ENCODE measurements around the gene SOCS4. TPM values are rescaled to one million over a fixed set of nuclear protein-coding genes. Genes with fewer than 3 reads are reported as not detected.

Gene SOCS4
- total RNA-seq, 1 experiment from 2014 or later = 19.9 TPM

DNA sequence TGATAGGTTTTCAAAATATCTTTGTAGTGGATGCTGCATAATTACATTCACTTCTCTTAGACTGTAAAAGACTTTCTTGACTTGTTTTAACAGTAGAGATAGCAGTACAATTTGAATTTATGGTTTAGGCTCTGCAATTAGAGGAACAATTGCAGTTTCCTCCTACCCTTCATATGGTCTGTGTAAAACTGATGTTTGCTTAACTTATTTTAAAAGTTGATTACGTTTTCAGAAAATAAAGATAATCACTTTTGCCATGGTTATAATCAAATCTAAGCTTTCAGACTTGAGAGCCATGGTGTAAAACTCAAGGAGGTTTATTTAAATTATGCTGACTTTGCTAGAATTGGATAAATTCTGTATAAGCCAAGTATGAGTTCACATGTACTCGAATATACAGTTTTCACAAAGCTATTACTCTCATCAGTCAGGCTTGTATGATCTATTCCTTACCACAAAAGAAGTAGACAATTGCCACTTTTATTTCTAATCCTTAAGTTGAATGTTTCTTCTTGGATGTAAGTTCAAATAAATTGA lies 21.9 kb downstream of the SOCS4 start:
- POLR2A ChIA-PET = no interaction called here
- Histone ChIP-seq H3K27ac (ENCODE audit: low read length) (no peak overlapping the region), H3K27me3 (ENCODE audit: control insufficient read depth, insufficient read depth, low read length) (no peaks in the 10 kb centered on the region), H3K36me3 (ENCODE audit: control insufficient read depth, insufficient read depth, low read length) (peaks cover 13% of the 10 kb centered on the region), H3K4me3 (ENCODE audit: low read depth in 2 of 2, low read length in 2 of 2) (no peak overlapping the region), H3K9me3 (ENCODE audit: control insufficient read depth, insufficient read depth, low read depth, low read length) (no peaks in the 10 kb centered on the region), H3K4me1 (ENCODE audit: control insufficient read depth, insufficient read depth, low read length) (peaks cover 10% of the 10 kb centered on the region)
- TF ChIP-seq, protein P1, sequence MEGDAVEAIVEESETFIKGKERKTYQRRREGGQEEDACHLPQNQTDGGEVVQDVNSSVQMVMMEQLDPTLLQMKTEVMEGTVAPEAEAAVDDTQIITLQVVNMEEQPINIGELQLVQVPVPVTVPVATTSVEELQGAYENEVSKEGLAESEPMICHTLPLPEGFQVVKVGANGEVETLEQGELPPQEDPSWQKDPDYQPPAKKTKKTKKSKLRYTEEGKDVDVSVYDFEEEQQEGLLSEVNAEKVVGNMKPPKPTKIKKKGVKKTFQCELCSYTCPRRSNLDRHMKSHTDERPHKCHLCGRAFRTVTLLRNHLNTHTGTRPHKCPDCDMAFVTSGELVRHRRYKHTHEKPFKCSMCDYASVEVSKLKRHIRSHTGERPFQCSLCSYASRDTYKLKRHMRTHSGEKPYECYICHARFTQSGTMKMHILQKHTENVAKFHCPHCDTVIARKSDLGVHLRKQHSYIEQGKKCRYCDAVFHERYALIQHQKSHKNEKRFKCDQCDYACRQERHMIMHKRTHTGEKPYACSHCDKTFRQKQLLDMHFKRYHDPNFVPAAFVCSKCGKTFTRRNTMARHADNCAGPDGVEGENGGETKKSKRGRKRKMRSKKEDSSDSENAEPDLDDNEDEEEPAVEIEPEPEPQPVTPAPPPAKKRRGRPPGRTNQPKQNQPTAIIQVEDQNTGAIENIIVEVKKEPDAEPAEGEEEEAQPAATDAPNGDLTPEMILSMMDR (IDR thresholded peaks at IDR 0.05) = no peak
- TF ChIP-seq SIN3A (IDR thresholded peaks at IDR 0.05; ENCODE audit: borderline replicate concordance, insufficient read depth, low read depth, low read length) = no peak
- TF ChIP-seq, protein P2, sequence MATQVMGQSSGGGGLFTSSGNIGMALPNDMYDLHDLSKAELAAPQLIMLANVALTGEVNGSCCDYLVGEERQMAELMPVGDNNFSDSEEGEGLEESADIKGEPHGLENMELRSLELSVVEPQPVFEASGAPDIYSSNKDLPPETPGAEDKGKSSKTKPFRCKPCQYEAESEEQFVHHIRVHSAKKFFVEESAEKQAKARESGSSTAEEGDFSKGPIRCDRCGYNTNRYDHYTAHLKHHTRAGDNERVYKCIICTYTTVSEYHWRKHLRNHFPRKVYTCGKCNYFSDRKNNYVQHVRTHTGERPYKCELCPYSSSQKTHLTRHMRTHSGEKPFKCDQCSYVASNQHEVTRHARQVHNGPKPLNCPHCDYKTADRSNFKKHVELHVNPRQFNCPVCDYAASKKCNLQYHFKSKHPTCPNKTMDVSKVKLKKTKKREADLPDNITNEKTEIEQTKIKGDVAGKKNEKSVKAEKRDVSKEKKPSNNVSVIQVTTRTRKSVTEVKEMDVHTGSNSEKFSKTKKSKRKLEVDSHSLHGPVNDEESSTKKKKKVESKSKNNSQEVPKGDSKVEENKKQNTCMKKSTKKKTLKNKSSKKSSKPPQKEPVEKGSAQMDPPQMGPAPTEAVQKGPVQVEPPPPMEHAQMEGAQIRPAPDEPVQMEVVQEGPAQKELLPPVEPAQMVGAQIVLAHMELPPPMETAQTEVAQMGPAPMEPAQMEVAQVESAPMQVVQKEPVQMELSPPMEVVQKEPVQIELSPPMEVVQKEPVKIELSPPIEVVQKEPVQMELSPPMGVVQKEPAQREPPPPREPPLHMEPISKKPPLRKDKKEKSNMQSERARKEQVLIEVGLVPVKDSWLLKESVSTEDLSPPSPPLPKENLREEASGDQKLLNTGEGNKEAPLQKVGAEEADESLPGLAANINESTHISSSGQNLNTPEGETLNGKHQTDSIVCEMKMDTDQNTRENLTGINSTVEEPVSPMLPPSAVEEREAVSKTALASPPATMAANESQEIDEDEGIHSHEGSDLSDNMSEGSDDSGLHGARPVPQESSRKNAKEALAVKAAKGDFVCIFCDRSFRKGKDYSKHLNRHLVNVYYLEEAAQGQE (IDR thresholded peaks at IDR 0.05; ENCODE audit: insufficient read depth in 1 of 2, low read depth in 2 of 2, low read length in 1 of 2) = no peak
- TF ChIP-seq POLR2AphosphoS5 (IDR thresholded peaks at IDR 0.05; ENCODE audit: low read depth, low read length) = no peak
- TF ChIP-seq TCF7L2 (IDR thresholded peaks at IDR 0.05; ENCODE audit: low read depth, low read length) = no peak
- no peak for DNase-seq (ENCODE audit: low read depth, low spot score)
- in situ Hi-C loops (cut with HindIII; ENCODE audit: low pct_unique_long_range_greater_than_20kb, low sequenced_read_pairs) (no loop called here), intact Hi-C loops (cut with micrococcal nuclease; ENCODE audit: unreplicated experiment) (no loop called here)
- CTCF ChIA-PET = no interaction called here
- no peak for ATAC-seq
- no TSS peak for BruUV-seq (replicated peaks)

DNA sequence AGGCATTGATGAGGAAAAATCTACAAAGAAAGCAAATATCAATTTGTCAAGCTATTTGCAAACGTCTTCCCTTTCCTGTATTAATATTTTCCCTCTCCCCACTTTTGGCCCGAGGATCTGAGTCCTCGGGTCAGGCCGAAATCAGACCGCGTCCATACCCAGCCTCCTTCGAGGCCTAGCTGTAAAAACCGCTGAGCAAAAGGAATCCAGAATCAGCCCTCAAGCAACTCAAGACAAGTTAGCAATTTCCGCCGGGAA lies 24.1 kb downstream of the SOCS4 start:
- Histone ChIP-seq H3K9me3 (ENCODE audit: control insufficient read depth, insufficient read depth, low read depth, low read length) (no peaks in the 10 kb centered on the region), H3K27ac (ENCODE audit: low read length) (peak overlapping the region; percentile 92), H3K4me1 (ENCODE audit: control insufficient read depth, insufficient read depth, low read length) (peaks cover 10% of the 10 kb centered on the region), H3K36me3 (ENCODE audit: control insufficient read depth, insufficient read depth, low read length) (peaks cover 10% of the 10 kb centered on the region), H3K27me3 (ENCODE audit: control insufficient read depth, insufficient read depth, low read length) (no peaks in the 10 kb centered on the region), H3K4me3 (ENCODE audit: low read depth in 2 of 2, low read length in 2 of 2) (peak overlapping the region; percentile 86 to 92)
- CTCF ChIA-PET = interaction anchor here (1.2 kb wide), 1 partner anchor 220 kb away, joined by 3 read pairs; the partner anchor contains the start of gene FBXO34
- DNase-seq (ENCODE audit: low read depth, low spot score) = no peak
- in situ Hi-C loops (cut with HindIII; ENCODE audit: low pct_unique_long_range_greater_than_20kb, low sequenced_read_pairs) (no loop called here), intact Hi-C loops (cut with micrococcal nuclease; ENCODE audit: unreplicated experiment) (no loop called here)
- no peak for ATAC-seq
- no TSS peak for BruUV-seq (replicated peaks)
- TF ChIP-seq TCF7L2 (IDR thresholded peaks at IDR 0.05; ENCODE audit: low read depth, low read length) (no peak), SIN3A (IDR thresholded peaks at IDR 0.05; ENCODE audit: borderline replicate concordance, insufficient read depth, low read depth, low read length) (no peak), POLR2AphosphoS5 (IDR thresholded peaks at IDR 0.05; ENCODE audit: low read depth, low read length) (no peak)
- TF ChIP-seq, protein P1 (IDR thresholded peaks at IDR 0.05) = no peak
- TF ChIP-seq, protein P2 (IDR thresholded peaks at IDR 0.05; ENCODE audit: insufficient read depth in 1 of 2, low read depth in 2 of 2, low read length in 1 of 2) = no peak
- POLR2A ChIA-PET = interaction anchor here (0.5 to 1.4 kb wide), 4 partner anchors 20 to 1097 kb away, joined by 3 to 6 read pairs (median 4); no protein-coding TSS in a partner anchor

All from Panc1 (cell line).